Liver (tissue), 9 donors: ENCODE data around the gene CEL. TPM values are rescaled to one million over a fixed set of nuclear protein-coding genes. Genes with fewer than 3 reads are reported as not detected.

Source experiments
- DNase-seq: peaks from one replicate; pipeline ENCODE4 v3.0.0-alpha.2; 2017; ENCODE audit warnings: low spot score
- H3K27ac ChIP-seq, 2 donors: one replicate each; pipeline ENCODE4 v1.7.0; 2013; ENCODE audit warnings: inconsistent platforms in 2 of 2, low read length in 2 of 2, control low read depth in 1 of 2, low read depth in 1 of 2, mild to moderate bottlenecking in 1 of 2
- H3K27me3 ChIP-seq, 4 donors: one replicate each; pipeline versions ENCODE4 v1.6.1 to v1.7.0; 2013; ENCODE audit warnings: low read length in 3 of 4, inconsistent platforms in 1 of 4, mild to moderate bottlenecking in 1 of 4, moderate library complexity in 1 of 4; ENCODE audit not compliant: control insufficient read depth in 4 of 4, insufficient read depth in 4 of 4
- H3K36me3 ChIP-seq, 4 donors: one replicate each; pipeline versions ENCODE4 v1.6.1 to v1.7.0; 2013; ENCODE audit warnings: low read length in 3 of 4, mild to moderate bottlenecking in 3 of 4, low read depth in 1 of 4, moderate library complexity in 1 of 4; ENCODE audit not compliant: control insufficient read depth in 4 of 4, insufficient read depth in 3 of 4
- H3K4me1 ChIP-seq, 4 donors: one replicate each; pipeline versions ENCODE4 v1.6.1 to v1.7.0; 2013; ENCODE audit warnings: low read length in 3 of 4, mild to moderate bottlenecking in 3 of 4, moderate library complexity in 1 of 4; ENCODE audit not compliant: control insufficient read depth in 4 of 4, insufficient read depth in 4 of 4
- H3K4me3 ChIP-seq, 3 donors: one replicate each; pipeline versions ENCODE4 v1.6.1 to v1.7.0; 2013; ENCODE audit warnings: low read length in 3 of 3, control low read depth in 1 of 3, low read depth in 1 of 3, mild to moderate bottlenecking in 1 of 3
- H3K9ac ChIP-seq, 2 donors: one replicate each; pipeline ENCODE4 v1.7.0; 2013; ENCODE audit warnings: low read length in 2 of 2, mild to moderate bottlenecking in 2 of 2, moderate library complexity in 2 of 2, control low read depth in 1 of 2, low read depth in 1 of 2
- H3K9me3 ChIP-seq, 4 donors: one replicate each; pipeline versions ENCODE4 v1.6.1 to v1.7.0; 2013; ENCODE audit warnings: low read length in 3 of 4; ENCODE audit not compliant: control insufficient read depth in 4 of 4
- CTCF ChIP-seq: fragments of 150-350 bp; IDR thresholded peaks from 2 replicates; pipeline ENCODE4 v1.5.1; 2017; ENCODE audit warnings: improper control_type of control experiment, low read depth, low read length; ENCODE audit not compliant: missing input control
- EGR1 ChIP-seq, 2 donors: IDR thresholded peaks; 2 replicates each; pipeline ENCODE4 v1.6.1; 2016 to 2018; ENCODE audit warnings: antibody characterized with exemption in 2 of 2, low read depth in 2 of 2
- FOXA1 ChIP-seq: IDR thresholded peaks from 2 replicates; pipeline ENCODE4 v1.6.1; 2016; ENCODE audit warnings: antibody characterized with exemption
- GABPA ChIP-seq, 2 donors: IDR thresholded peaks in 1 of 2; conservative IDR thresholded peaks in 1 of 2; 2 replicates each; pipeline ENCODE4 v1.6.1; 2016; ENCODE audit warnings: antibody characterized with exemption in 2 of 2, mild to moderate bottlenecking in 1 of 2, moderate library complexity in 1 of 2
- HNF4A ChIP-seq, 2 donors: conservative IDR thresholded peaks; 2 replicates each; pipeline ENCODE4 v1.6.1; 2016; ENCODE audit warnings: antibody characterized with exemption in 2 of 2, mild to moderate bottlenecking in 2 of 2
- HNF4G ChIP-seq: IDR thresholded peaks from 2 replicates; pipeline ENCODE4 v1.6.1; 2016; ENCODE audit warnings: antibody characterized with exemption
- JUND ChIP-seq, 2 donors: IDR thresholded peaks; 2 replicates each; pipeline ENCODE4 v1.6.1; 2016; ENCODE audit warnings: antibody characterized with exemption in 2 of 2
- MAX ChIP-seq: IDR thresholded peaks from 2 replicates; pipeline ENCODE4 v1.6.1; 2016; ENCODE audit warnings: antibody characterized with exemption
- NR2F2 ChIP-seq: IDR thresholded peaks from 2 replicates; pipeline ENCODE4 v1.6.1; 2016; ENCODE audit warnings: antibody characterized with exemption
- RAD21 ChIP-seq, 2 donors: IDR thresholded peaks; 2 replicates each; pipeline ENCODE4 v1.6.1; 2016; ENCODE audit warnings: antibody characterized with exemption in 2 of 2, mild to moderate bottlenecking in 2 of 2
- REST ChIP-seq: IDR thresholded peaks from 2 replicates; pipeline ENCODE4 v1.6.1; 2016; ENCODE audit warnings: antibody characterized with exemption, mild to moderate bottlenecking
- RXRA ChIP-seq, 2 donors: IDR thresholded peaks; 2 replicates each; pipeline ENCODE4 v1.6.1; 2017 to 2018; ENCODE audit warnings: antibody characterized with exemption in 2 of 2, mild to moderate bottlenecking in 1 of 2
- SP1 ChIP-seq: IDR thresholded peaks from 2 replicates; pipeline ENCODE4 v1.6.1; 2018; ENCODE audit warnings: antibody characterized with exemption, mild to moderate bottlenecking
- TAF1 ChIP-seq: conservative IDR thresholded peaks from 2 replicates; pipeline ENCODE4 v1.6.1; 2016; ENCODE audit warnings: antibody characterized with exemption, mild to moderate bottlenecking
- YY1 ChIP-seq: IDR thresholded peaks from 2 replicates; pipeline ENCODE4 v1.6.1; 2016; ENCODE audit warnings: antibody characterized with exemption, mild to moderate bottlenecking
- ZBTB33 ChIP-seq: IDR thresholded peaks from 2 replicates; pipeline ENCODE4 v1.6.1; 2016; ENCODE audit warnings: antibody characterized with exemption
- WGBS: extraction: QIAGEN DNeasy Blood & Tissue Kit; methylation state at CpG from one replicate; pipeline ENCODE4 v1.1.7; 2013; 5-methylcytosine and 5-hydroxymethylcytosine counted together
- polyA plus RNA-seq, 2 donors: library from polyadenylated mRNA; stranded (reverse) in 1 of 2; unstranded in 1 of 2; fragments of 200-250 nt in 1 of 2; fragments of >200 nt in 1 of 2; fragmentation: Nextera tagmentation in 1 of 2; extraction: Ambion mirVana in 1 of 2; gene quantifications; one replicate each; pipeline versions ENCODE4 v1.2.1 to v1.2.3, GENCODE V29; 2013 to 2015
- total RNA-seq, 2 donors: library from RNA; depleted of rRNA; stranded (reverse); fragments of >200 nt; gene quantifications; one replicate each; pipeline ENCODE4 v1.2.3, GENCODE V29; 2014
- donor health status: healthy.
- donor health status: healthy.
- donor health status: healthy.
- donor health status: healthy.
- donor health status: healthy.

The CEL gene
- total and polyA plus RNA-seq, 4 donors: 0.08 to 0.25 (median 0.09) TPM; not detected in 1

GRCh38 chr9:133032171-133032570 lies 29.6 kb upstream of the CEL start (continued):
- TF ChIP-seq ZBTB33 (no peak), HNF4A (conservative IDR thresholded peaks at IDR 0.05) (no peak)

- H3K27ac ChIP-seq: no peak overlapping the region
- H3K9ac ChIP-seq: no peak overlapping the region
- TF ChIP-seq ZBTB33 (no peak), RAD21 (IDR thresholded peaks at IDR 0.05) (no peak), RXRA (IDR thresholded peaks at IDR 0.05) (no peak), HNF4A (conservative IDR thresholded peaks at IDR 0.05) (no peak), CTCF (no peak), HNF4G (no peak), SP1 (no peak), NR2F2 (no peak), FOXA1 (no peak), YY1 (no peak), REST (no peak), GABPA (IDR thresholded peaks at IDR 0.05 in 1 of 2, conservative IDR thresholded peaks at IDR 0.05 in 1 of 2) (no peak), JUND (IDR thresholded peaks at IDR 0.05) (no peak), MAX (no peak), TAF1 (no peak), EGR1 (IDR thresholded peaks at IDR 0.05; ENCODE audit: low read depth in 2 of 2) (no peak)
- no peaks in the 10 kb centered on the region for H3K9me3 ChIP-seq
- no peaks in the 10 kb centered on the region for H3K27me3 ChIP-seq
- WGBS: 93% methylated on average over 6 of the region's 6 CpGs
- peaks cover 0 to 19% (median 16%) of the 10 kb centered on the region in 4 donors for H3K4me1 ChIP-seq
- no peak overlapping the region for H3K4me3 ChIP-seq
- no peak for DNase-seq
- peaks cover 0 to 2% (median 0%) of the 10 kb centered on the region in 4 donors for H3K36me3 ChIP-seq
These were observed 26.1 kb upstream of the CEL start for GRCh38 chr9:133035669-133036068.
